SIG-M5 (cell line): ENCODE measurements around the gene PELI3.
"Not testable (repeated sequence)": the region's sequence is repeated elsewhere in the genome, so short reads cannot be mapped to it uniquely, and the experiment has no call there.

Experiments
- DNase-seq: peaks from one replicate; lab custom pipeline; 2025; lab: John Stamatoyannopoulos, UW

Gene PELI3

DNA sequence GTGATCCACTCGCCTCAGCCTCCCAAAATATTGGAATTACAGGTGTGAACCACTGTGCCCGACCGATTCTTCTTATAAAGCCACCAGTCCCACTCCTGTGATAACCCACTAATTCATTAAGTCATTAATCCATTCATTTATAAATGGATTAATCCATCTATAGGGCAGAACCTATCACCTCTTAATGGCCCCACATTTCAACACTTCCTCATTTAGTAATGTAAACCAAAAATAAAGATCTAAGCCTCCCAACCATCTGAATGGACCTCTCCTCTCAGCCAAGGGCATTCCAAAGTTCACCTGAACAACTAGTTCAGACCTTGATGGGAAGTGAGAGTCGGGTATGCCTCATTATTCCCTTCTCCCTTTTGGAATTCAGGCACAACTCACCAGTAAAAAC is 18.2 kb upstream of the PELI3 start:
- no peak for DNase-seq

DNA sequence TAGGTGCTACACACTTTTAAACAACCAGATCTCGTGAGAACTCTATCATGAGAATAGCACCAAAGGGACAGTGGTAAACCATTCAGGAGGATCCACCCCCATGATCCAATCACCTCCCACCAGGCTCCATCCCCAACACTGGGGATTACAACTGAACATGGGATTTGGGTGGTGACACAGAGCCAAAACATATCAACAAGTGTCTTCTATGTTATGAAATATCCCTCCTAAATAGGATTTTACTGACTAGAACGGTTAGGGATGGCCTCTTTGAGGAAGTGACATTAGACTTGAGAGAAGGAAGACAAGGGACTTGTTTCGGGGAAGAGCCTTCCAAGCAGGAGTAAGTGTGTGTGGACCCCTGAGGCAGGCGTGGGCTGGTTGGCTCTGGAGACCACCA is 16.1 kb upstream of the PELI3 start:
- DNase-seq = no peak

DNA sequence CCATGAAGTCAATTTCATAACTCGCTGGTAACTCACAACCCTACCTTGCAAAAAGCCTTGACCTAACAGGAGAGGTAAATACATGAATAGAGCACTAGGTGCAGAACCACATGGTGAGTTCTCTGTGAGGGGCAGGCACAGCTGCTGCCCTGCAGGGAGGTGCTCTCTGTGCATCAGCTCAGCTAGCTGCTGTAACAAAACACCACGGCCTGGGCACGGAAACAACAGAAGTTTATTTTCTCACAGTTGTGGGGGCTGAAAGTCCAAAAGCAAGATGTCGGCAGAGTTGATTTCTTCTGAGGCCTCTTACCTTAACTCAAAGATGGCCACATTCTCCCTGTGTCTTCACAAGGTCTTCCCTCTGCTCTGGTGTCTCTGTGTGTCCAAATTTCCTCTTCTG is 15.0 kb upstream of the PELI3 start:
- no peak for DNase-seq

DNA sequence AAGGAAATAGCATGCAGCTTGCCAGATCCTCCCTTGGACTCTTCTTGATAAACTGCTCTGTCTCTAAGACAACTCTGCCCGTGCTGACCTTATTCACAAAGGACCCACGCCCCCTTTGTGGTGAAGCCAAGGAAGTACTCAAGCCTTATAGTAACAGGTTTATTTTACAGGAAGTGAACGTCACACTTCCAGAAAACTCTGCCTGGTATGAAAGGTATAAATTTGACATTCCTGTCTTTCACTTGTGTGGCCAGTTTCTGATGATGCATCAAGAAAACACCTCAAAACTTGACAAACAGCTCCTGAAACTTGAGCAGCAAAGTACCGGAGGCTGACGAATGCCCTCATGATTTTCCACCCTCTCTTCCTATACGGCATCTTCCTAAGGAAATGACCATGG is 12.5 kb upstream of the PELI3 start:
- no peak for DNase-seq

DNA sequence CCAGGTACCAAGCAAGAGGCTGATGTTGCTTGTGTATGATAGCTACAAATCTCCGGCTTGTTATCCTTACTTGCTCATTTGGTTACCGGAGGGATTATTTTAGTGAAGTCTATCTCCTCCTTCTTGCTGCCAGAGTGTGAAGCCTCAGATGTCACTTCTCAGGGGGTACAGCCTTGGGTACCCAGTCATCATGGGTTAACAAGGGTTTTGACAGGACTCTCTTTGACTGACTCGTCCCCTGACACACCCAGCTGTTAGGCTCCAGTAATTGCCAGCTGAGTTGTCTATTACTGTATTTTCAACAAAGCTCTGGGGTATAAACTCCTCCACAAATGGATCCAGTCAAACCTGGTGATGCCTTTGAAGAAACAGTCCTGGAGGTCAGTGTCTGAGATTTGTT is 11.9 kb upstream of the PELI3 start:
- DNase-seq = no peak

DNA sequence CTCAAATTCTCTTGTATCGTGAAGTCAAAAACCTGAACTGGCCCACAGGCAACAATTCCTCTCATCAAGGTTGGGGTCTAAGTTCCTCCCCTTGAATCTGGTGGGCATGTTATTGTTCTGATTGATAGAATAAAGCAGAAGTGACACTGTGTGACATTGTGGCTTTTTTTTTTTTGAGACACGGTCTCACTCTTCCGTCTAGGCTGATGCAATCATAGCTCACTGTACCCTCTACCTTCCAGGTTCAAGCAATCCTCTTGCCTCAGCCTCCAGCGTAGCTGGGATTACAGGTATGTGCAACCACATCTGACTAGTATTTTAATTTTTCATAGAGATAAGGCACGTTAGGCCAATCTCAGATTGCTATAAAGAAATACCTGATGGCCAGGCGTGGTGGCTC is 8.9 kb upstream of the PELI3 start:
- no peak for DNase-seq

DNA sequence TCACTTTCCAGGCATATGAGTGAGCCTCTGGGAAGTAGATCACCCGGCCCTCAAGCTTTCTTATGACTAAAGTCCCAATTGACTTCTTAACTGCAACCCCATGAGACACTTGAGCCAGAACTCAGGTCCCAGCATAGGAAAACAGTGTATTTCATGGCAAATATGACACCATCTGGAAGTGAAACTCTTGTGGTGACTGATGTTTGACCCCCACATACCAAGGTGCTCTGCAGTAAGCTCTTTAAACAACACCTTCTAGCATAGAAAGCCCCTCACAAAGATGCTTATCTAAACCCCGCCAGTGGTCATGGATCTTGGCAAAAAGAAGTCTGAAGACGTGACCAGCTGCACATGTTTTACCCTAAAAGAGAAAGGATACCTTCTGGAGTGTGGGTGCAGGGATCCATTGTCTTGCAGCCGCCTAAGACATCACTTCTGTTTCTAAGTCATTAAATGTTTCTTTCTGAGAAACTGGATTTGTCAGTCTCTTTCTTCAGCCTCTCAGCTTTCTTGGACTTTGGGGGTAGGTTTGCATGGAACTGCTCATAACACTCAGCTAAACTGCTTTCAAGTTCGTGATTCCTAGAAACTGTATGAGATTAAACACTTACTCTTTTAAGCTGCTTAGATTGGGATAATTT is 7.4 kb upstream of the PELI3 start:
- DNase-seq = peak; percentile 12

DNA sequence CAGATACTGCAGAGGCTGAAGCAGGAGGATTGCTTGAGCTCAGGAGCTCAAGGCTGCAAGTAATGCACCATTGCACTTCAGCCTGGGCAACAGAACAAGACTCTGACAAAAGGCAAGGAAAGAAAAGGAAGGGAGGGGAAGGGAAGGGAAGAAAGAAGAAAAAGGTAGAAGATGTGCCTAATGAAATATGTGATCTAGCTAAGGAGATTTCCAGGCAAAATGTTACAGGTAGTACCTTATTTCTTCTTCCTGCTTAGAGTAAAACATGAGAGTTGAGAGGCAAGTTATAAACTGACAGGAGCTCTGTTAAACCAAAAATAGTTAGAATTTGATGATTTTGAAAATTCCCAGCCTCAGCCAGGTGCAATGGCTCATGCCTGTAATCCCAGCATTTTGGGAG is 4.7 kb upstream of the PELI3 start:
- no peak for DNase-seq

DNA sequence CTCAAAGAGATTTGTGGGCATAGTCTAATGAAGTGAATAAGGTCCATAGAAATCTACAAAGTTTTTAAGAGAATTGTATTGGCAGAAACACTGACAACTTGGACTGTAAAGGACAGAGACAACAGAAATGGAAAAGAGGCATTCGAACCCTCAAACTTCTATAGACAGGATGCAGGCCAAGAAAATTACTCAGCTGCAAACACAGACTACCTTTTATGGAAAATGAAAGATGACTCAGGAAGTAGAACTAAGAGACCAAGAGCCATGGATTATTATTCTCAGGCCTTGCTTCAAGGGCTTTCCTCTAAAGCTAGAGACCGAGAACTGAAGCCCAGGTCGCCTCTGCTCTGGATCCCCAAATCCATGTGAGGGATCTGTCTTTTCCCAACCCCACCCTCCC is 3.8 kb upstream of the PELI3 start:
- DNase-seq = no peak

DNA sequence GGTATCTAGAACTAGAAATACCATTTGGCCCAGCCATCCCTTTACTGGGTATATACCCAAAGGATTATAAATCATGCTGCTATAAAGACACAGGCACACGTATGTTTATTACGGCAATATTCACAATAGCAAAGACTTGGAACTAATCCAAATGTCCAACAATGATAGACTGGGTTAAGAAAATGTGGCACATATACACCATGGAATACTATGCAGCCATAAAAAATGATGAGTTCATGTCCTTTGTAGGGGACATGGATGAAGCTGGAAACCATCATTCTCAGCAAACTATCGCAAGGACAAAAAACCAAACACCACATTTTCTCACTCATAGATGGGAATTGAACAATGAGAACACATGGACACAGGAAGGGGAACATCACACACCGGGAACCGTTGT is 2.6 kb upstream of the PELI3 start:
- DNase-seq = not testable (repeated sequence)

DNA sequence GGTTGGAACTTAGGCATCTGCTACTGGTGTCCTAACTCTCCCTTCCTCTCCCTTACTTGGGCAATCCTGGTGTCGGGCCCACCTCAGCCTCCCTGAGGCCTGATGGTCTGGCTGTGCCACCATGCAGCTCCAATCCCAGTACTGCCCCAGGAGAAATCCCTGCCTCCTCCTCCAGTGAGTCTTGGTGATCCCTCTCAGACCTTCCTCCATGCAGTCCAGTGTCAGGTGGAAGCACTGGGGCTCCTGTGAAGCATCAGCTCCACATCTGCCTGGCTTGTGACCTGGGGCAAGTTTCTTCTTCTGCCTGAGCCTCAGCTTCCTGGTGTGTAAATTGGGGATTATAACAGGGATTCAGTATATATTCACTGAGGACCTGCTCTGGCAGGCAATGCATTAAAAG is 1.8 kb upstream of the PELI3 start:
- no peak for DNase-seq

DNA sequence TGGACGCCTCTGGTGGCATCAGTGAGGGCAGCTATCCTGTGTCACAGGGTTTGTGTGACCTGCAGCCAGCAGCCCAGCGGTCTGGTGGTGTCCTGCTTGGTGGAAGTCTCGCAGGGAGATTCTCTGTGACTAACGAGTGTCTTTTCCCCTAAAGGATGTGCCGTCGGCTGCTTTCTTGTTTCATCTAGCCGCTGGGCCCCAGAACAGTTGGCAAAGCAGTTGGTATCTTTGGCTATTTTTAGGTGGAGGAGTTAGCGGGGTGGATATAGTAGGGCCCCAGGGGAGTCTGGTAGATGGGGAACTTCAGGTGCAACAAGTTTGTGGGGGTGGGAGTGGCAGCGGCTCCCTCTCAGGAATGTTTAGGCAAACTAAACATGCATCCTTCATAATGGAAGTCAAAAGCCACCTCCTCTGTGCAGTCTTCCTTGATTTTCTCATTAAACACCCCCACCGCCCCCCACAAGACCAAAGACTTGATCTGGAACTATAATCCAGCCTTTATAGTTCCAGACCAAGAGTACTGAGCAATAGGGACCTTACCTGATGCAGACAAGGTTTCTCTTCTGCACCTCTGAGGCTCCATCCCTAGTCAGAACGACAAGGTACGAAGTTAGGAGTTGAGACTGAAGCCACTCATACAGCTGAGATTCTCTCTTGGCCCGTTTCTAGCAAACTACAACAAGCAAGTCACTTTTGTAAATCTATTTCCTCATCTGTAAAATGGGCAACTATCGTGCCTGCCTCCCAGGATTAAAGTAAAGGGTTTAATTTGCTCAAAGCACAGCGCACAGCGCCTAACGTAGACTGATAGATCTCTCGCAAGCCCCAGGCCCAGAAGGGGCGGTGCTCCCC is 1.1 kb upstream of the PELI3 start:
- DNase-seq = no peak

DNA sequence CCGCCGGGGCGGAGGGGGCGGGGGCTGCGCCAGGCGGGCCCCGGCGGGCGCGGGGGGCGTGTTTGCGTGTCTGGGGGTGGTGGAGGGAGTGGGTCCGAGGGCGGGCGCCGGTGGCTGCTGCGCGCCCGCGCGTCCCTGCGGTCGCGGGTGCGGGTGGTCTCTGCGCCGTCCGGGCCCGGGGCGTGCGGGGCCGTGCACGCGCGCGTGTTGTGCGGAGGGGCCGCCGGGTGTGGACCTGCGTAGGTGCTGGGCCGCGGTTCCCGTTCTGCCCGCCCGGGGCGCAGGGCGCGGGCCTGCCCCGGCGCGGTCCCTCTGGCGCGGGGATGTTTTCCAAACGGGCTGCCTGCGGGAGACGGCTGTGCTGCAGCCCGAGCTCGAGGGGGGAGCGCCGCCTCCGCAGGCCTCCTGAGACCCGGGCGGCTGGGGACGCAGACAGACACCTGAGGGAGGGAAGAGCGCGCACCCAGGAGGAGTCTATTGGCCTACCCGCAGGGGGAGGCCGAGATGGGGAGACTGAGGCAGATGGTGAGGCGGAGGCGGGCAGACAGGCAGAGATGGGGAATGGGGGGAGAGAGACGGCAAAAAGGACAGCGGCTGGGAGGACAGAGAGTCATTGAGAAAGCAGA is 442 bp downstream of the PELI3 start:
- DNase-seq = no peak

DNA sequence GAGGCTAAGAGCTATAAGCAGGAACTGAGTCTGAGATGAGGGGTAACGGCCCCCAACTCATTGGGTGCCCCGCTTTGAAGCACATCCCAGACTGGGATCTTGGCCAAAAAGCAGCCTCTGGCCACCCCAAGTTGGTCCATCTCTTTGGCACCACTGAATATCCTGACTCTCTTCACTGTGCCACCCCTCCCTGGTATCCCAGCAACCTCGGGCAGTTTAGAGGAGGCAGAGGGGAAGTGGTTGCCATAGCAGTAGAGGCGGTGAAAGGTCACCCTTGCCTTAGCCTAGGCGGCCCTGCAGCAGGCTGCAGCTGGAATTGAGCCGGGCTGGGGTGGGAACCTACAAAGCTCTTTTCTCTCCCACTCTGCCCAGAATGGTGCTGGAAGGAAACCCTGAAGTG is 1.1 kb downstream of the PELI3 start:
- DNase-seq = no peak

DNA sequence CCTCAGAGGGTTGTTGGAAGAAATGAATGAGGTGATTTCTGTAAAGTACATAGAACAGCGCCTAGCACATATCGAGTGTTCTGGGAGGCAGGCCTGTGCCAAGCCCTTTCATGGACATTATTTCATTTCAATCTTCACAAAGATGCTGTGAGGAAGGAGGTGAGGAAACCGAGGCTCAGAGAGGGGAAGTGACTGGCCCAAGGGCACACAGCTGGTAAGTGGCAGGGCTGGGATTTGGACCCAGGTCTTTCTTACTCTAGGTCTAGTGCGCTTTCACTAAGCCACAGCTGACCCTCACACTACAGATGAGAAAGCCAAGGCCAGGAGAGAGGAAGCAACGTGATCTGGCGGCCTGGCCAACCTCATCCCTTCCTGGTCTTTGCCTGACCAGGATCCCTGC is 2.0 kb downstream of the PELI3 start:
- DNase-seq = no peak

DNA sequence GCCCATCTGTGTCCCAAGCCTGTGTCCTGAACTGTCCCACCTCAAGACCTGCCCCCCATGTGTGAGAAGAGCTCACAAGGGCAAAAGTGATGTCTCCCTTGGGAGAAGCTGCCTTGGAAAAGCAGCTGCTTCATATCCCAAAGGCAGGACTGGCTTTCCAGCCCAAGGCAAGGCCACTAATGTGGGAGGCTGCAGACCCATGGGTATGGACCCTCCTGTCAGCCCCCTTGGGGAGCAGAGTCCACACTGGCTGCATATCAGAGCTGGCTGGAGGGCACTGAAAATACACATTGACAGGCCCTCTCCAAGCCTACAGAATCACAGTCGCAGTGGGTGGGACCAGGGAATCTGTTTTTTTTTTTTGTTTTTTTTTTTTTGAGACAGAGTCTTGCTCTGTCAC is 2.7 kb downstream of the PELI3 start:
- no peak for DNase-seq

DNA sequence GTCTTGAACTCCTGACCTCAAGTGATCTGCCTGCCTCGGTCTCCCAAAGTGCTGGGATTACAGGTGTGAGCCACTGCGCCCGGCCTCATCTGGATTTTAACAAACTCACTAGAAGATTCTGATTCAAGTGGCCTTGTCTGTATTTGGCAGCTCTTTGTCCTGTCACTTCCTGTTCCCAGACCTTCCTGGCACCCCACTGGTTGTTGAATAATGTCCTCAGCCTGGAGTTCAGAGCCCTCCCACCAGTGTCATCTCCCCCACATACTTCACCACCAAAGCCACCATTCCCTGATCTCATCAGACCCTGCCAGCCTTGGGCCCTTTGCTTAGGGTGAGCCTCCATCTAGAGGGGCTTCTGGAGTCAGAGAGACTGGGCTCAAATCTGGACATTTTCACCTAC is 3.3 kb downstream of the PELI3 start:
- DNase-seq = no peak

DNA sequence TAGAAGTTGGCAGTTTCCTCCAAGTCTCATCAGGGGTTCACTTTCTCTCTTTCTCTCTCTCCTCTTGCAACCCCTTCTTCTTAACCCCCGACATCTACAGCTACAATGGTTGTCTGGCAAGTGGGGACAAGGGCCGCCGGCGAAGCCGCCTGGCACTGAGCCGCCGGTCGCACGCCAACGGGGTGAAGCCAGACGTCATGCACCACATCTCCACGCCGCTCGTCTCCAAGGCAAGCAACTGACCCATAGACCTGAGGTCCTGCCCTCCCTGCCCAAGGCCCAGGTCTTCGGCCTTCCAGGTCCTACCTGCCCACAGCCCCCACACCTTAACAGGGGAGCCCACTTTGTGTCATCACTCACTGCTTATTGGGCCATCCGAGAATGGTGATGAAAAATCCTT is 4.4 kb downstream of the PELI3 start:
- DNase-seq = no peak

DNA sequence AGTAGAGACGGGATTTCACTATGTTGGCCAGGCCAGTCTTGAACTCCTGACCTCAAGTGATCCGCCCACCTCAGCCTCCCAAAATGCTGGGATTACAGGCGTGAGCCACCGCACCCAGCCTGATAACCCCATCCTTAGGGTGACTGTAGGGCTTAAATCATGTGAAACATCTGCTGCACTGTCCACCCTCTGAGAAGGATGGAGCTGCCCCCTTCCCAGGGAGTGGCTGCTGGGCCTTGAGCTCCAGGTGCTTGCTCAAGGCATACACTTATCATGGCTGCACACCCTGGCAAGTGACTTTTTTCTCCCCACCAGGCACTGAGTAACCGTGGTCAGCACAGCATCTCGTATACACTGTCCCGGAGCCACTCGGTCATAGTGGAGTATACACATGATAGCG is 5.3 kb downstream of the PELI3 start:
- no peak for DNase-seq

DNA sequence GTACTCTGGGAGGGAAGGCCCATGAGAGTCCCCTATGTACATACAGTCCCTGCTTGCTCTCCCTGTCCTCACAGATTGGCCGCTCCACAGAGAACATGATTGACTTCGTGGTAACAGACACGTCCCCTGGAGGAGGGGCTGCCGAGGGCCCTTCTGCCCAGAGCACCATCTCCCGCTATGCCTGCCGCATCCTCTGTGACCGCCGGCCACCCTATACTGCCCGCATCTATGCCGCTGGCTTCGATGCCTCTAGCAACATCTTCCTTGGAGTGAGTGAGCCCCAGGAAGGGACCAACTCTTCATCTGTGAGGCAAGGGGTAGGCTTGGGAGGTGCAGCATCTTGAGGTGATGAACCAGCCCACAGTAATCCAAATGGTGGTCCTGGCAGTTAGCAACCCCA is 6.5 kb downstream of the PELI3 start:
- DNase-seq = no peak

DNA sequence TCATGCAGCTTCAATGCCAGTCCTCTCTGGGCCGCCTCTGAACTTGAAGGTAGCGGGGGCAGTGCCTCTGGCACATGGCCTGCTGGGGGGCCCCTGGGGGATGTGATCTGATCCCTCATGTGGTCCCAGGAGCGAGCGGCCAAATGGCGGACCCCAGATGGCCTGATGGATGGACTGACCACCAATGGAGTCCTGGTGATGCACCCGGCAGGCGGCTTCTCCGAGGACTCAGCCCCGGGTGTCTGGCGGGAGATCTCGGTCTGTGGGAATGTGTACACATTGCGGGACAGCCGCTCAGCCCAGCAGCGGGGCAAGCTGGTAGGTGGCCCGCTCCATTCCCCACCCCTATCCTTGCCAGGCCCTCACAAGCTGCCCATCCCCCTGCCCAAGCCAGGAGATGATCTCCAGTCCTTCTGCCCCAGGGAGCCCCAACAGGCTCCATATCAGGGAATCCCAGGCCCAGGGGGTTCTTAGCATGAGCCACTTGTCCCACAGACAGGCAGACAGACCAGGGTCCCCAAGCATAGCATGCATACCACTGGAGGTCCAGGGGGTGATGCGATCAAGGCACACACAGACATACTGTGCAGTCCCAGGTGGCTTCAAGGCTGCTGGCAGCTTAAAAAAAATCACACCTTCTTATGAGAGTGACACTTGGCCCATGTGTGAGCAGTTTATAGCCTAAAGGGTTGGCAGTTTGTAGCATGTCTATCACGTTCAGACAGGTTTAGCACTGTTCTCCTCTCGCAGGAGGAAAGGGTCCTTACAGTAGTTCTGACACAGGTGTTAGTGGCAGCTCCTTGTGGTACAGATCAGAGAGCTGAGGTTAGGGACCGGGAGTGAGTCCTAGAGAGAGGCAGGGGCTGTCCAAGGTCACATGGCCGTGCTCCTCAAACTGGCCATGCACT is 7.2 kb downstream of the PELI3 start:
- DNase-seq = no peak
